Measurements from ENCODE around the gene VASP.

- TF ChIP-seq CTCF (IDR thresholded peaks at IDR 0.05; ENCODE audit: poor library complexity, severe bottlenecking) = peak; percentile 55
- peak; percentile 24 for TF ChIP-seq RAD21 (conservative IDR thresholded peaks at IDR 0.05)
- no peak for TF ChIP-seq EZH2 (IDR thresholded peaks at IDR 0.05; ENCODE audit: borderline replicate concordance, insufficient read depth, low read length, poor library complexity, severe bottlenecking)
- no peak for TF ChIP-seq EP300 (conservative IDR thresholded peaks at IDR 0.05; ENCODE audit: poor library complexity, severe bottlenecking)
- TF ChIP-seq REST (IDR thresholded peaks at IDR 0.05; ENCODE audit: borderline replicate concordance) = no peak
These were observed 51.2 kb downstream of the VASP start for GRCh38 chr19:45558399-45558878.
